Measurements from ENCODE around the gene PAK6. TPM values are rescaled to one million over a fixed set of nuclear protein-coding genes. Genes with fewer than 3 reads are reported as not detected.

PAK6 gene
- total and polyA plus RNA-seq, 2 donors = 0.38 to 1.3 TPM

DNA sequence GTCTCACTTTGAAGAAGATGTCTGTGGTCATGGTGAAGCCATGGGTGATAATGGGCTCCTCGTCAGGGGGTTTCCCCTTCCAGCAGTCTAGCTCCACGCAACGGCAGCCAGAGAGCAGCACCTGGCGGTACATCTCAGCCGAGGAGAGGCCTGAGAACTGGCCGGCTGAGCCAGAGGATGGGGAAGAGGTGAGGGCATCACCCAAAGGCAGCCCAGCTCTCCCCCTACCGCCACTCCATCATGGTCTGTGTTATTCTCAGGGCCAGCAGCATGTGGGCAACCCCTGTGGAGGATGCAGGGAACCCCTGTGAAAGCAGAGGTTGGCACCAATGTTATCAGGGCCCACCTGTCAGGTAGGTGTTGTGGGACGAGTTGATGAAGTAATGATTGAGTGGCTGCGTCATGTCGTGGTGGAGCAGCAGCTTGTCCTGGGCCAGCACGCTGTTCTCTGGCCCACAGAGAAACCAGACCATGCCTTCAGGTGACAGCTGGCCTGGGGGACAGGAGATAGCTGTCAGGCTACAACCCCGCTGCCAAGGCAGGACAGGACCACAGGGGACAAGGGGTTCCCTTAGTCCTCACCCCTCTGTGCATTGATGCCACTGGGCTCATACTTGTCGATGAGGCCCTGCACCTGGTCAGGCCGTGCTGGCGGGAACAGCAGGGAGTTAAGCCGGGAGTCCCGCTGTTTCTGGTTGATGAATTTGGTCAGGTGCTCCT, 59.5 kb downstream of the PAK6 start:
- Histone ChIP-seq H3K4me1 (ENCODE audit: control insufficient read depth in 2 of 2, insufficient read depth in 2 of 2, low read length in 2 of 2) (peaks cover 0 to 3% of the 10 kb centered on the region in 2 donors), H3K9me3 (ENCODE audit: control insufficient read depth in 2 of 2, insufficient read depth in 1 of 2, low read length in 1 of 2) (peaks cover 0 to 8% of the 10 kb centered on the region in 2 donors), H3K4me3 (ENCODE audit: low read length in 2 of 2) (no peak overlapping the region), H3K27me3 (ENCODE audit: control insufficient read depth in 2 of 2, insufficient read depth in 1 of 2, low read length in 1 of 2) (no peaks in the 10 kb centered on the region), H3K27ac (ENCODE audit: low read depth in 1 of 2, low read length in 1 of 2) (no peak overlapping the region), H3K36me3 (ENCODE audit: control insufficient read depth in 2 of 2, insufficient read depth in 2 of 2, low read length in 1 of 2) (peaks cover 41 to 48% of the 10 kb centered on the region in 2 donors)
- DNase-seq (ENCODE audit: low read depth in 6 of 9, low spot score in 9 of 9) = no peak
- WGBS = 96% methylated on average over 17 of the region's 17 CpGs

DNA sequence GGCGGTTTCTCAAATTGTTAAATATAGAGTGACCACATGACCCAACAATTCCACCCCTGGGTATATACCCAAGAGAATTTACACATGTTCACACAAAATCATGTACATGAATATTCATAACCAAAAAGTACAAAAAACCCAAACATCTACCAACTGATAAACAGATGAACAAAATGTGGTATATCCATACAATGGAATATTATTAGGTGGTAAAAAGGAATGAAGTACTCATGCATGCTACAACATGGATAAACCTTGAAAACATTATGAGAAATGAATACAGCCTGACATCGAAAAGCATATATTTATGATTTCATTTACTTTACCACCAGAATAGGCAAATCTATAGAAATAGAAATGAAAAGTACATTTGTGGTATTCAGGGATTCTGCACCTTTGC, 61.5 kb downstream of the PAK6 start:
- Histone ChIP-seq H3K36me3 (ENCODE audit: control insufficient read depth in 2 of 2, insufficient read depth in 2 of 2, low read length in 1 of 2) (peaks cover 37% of the 10 kb centered on the region in 2 donors), H3K4me3 (ENCODE audit: low read length in 2 of 2) (no peak overlapping the region), H3K27ac (ENCODE audit: low read depth in 1 of 2, low read length in 1 of 2) (no peak overlapping the region), H3K4me1 (ENCODE audit: control insufficient read depth in 2 of 2, insufficient read depth in 2 of 2, low read length in 2 of 2) (peaks cover 0 to 5% of the 10 kb centered on the region in 2 donors), H3K27me3 (ENCODE audit: control insufficient read depth in 2 of 2, insufficient read depth in 1 of 2, low read length in 1 of 2) (no peaks in the 10 kb centered on the region), H3K9me3 (ENCODE audit: control insufficient read depth in 2 of 2, insufficient read depth in 1 of 2, low read length in 1 of 2) (peaks cover 0 to 8% of the 10 kb centered on the region in 2 donors)
- DNase-seq (ENCODE audit: low read depth in 6 of 9, low spot score in 9 of 9) = no peak
- WGBS = 98% methylated on average over 2 of the region's 2 CpGs

DNA sequence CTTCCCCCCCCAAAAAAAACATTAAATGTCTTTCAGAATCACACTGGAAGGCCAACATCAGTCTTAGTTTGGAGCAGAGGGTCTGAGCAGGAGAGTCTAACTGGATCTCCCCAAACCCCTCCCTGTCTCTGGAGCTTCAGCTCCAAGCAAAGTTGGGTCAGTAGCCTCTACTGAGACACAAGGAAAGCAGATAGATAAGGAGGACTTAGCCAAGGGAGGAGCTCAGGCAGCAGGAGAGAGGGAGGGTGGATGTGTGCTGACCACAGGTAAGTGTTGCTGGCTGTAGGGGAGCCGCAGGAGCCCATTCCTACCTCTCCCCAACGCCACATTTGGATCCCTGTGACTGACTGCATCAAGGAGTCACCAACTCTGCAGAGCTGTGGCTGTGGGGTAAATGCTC, 61.9 kb downstream of the PAK6 start:
- no peak for DNase-seq (ENCODE audit: low read depth in 6 of 9, low spot score in 9 of 9)
- Histone ChIP-seq H3K27me3 (ENCODE audit: control insufficient read depth in 2 of 2, insufficient read depth in 1 of 2, low read length in 1 of 2) (no peaks in the 10 kb centered on the region), H3K4me1 (ENCODE audit: control insufficient read depth in 2 of 2, insufficient read depth in 2 of 2, low read length in 2 of 2) (peaks cover 0 to 8% of the 10 kb centered on the region in 2 donors), H3K36me3 (ENCODE audit: control insufficient read depth in 2 of 2, insufficient read depth in 2 of 2, low read length in 1 of 2) (peaks cover 37% of the 10 kb centered on the region in 2 donors), H3K9me3 (ENCODE audit: control insufficient read depth in 2 of 2, insufficient read depth in 1 of 2, low read length in 1 of 2) (peaks cover 0 to 8% of the 10 kb centered on the region in 2 donors), H3K4me3 (ENCODE audit: low read length in 2 of 2) (no peak overlapping the region), H3K27ac (ENCODE audit: low read depth in 1 of 2, low read length in 1 of 2) (no peak overlapping the region)
- WGBS = 98% methylated on average over 2 of the region's 2 CpGs

DNA sequence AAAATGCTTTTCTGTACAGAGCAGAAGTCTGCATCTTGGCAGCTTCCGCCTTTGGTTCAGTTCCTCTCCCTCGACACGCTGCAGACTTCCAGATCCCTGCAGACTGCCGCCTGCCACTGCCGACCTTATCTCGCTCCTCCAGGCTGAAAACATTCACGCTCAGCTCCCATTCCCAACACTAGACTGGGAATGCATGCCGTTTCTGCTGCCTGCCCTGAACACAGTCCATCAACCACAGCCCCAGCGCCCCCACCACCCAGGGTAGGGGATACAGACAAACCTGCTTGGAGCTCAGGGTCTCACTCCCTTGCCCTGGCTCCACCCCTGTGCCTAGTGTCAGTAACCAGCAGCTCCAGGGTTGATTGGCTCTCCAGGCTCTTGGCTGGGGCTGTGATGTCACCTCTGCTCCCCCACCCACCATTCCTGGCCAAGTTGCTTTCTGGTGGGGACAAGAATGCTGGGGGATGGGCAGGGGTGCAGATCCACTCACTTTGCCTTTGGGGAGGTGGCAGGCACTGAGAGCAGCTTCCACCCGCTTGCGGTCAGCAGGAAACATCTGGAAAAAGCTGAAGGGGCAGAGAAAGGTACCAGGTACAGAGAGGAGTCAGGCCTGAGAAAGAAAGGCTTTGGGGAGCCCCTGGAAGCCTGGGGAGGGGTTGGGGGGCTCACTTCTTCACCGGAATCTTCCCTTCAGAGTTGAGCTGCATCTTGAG, 62.8 kb downstream of the PAK6 start:
- Histone ChIP-seq H3K36me3 (ENCODE audit: control insufficient read depth in 2 of 2, insufficient read depth in 2 of 2, low read length in 1 of 2) (peaks cover 37% of the 10 kb centered on the region in 2 donors), H3K4me1 (ENCODE audit: control insufficient read depth in 2 of 2, insufficient read depth in 2 of 2, low read length in 2 of 2) (peaks cover 0 to 17% of the 10 kb centered on the region in 2 donors), H3K27ac (ENCODE audit: low read depth in 1 of 2, low read length in 1 of 2) (no peak overlapping the region), H3K27me3 (ENCODE audit: control insufficient read depth in 2 of 2, insufficient read depth in 1 of 2, low read length in 1 of 2) (no peaks in the 10 kb centered on the region), H3K9me3 (ENCODE audit: control insufficient read depth in 2 of 2, insufficient read depth in 1 of 2, low read length in 1 of 2) (peaks cover 0 to 8% of the 10 kb centered on the region in 2 donors), H3K4me3 (ENCODE audit: low read length in 2 of 2) (no peak overlapping the region)
- 86% methylated on average over 12 of the region's 12 CpGs for WGBS
- DNase-seq (ENCODE audit: low read depth in 6 of 9, low spot score in 9 of 9) = no peak

DNA sequence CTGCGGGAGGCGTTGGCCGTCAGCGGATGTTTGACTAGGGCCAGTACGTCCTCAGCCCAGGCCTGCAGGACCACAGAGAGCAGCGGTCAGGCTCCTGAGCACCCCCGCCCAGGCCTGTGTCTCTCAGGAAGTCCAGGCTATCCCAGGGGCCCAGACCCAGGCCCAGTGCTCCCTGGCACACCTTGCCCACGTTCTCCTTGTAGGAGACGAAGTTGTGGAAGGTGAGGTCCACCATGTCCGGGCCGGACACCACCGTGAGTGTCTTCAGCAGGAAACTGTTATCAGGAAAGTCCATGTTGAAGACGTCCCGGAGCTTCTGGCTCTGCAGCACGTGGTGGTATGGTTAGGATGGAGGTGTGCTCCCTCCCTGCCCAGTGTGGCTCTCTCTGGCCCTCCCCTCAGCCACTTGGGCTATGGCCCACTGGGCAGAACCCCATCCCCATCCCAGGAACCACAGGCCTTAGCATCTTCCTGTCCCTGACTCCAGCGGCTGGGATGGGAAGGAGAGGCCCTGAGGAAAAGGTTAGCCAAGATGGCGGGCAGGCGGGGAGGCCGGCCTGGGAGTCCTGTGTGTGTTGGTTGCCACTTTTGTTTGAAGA, 63.5 kb downstream of the PAK6 start:
- Histone ChIP-seq H3K36me3 (ENCODE audit: control insufficient read depth in 2 of 2, insufficient read depth in 2 of 2, low read length in 1 of 2) (peaks cover 37% of the 10 kb centered on the region in 2 donors), H3K27ac (ENCODE audit: low read depth in 1 of 2, low read length in 1 of 2) (no peak overlapping the region), H3K4me3 (ENCODE audit: low read length in 2 of 2) (no peak overlapping the region), H3K27me3 (ENCODE audit: control insufficient read depth in 2 of 2, insufficient read depth in 1 of 2, low read length in 1 of 2) (no peaks in the 10 kb centered on the region), H3K4me1 (ENCODE audit: control insufficient read depth in 2 of 2, insufficient read depth in 2 of 2, low read length in 2 of 2) (peaks cover 0 to 25% of the 10 kb centered on the region in 2 donors), H3K9me3 (ENCODE audit: control insufficient read depth in 2 of 2, insufficient read depth in 1 of 2, low read length in 1 of 2) (peaks cover 0 to 8% of the 10 kb centered on the region in 2 donors)
- 98% methylated on average over 19 of the region's 19 CpGs for WGBS
- no peak for DNase-seq (ENCODE audit: low read depth in 6 of 9, low spot score in 9 of 9)

DNA sequence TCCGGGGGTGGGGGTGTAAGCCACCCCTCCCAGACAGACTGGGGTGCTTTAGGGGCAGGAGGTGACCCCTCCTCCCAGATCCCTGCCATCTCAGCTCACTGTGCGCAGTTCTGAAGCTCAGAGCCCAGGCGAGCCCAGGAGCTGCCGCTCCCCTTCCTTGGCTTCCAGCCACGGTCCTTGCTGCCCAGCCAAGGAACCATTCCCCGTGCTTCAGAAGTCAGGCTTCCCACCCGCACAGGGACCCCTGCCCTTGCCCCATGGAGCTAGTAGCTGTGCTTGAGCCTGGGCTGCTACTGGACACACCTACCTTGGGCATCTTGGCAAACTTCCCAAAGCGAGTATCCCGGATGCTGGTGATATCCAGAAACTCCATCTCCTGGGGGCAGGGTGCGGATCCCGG, 64.1 kb downstream of the PAK6 start:
- no peak for DNase-seq (ENCODE audit: low read depth in 6 of 9, low spot score in 9 of 9)
- no peaks in the 10 kb centered on the region for H3K27me3 ChIP-seq (ENCODE audit: control insufficient read depth in 2 of 2, insufficient read depth in 1 of 2, low read length in 1 of 2)
- peaks cover 0 to 29% of the 10 kb centered on the region in 2 donors for H3K4me1 ChIP-seq (ENCODE audit: control insufficient read depth in 2 of 2, insufficient read depth in 2 of 2, low read length in 2 of 2)
- 84% methylated on average over 11 of the region's 11 CpGs for WGBS
- peaks cover 35 to 36% of the 10 kb centered on the region in 2 donors for H3K36me3 ChIP-seq (ENCODE audit: control insufficient read depth in 2 of 2, insufficient read depth in 2 of 2, low read length in 1 of 2)
- H3K4me3 ChIP-seq (ENCODE audit: low read length in 2 of 2) = no peak overlapping the region
- peaks cover 0 to 8% of the 10 kb centered on the region in 2 donors for H3K9me3 ChIP-seq (ENCODE audit: control insufficient read depth in 2 of 2, insufficient read depth in 1 of 2, low read length in 1 of 2)
- no peak overlapping the region for H3K27ac ChIP-seq (ENCODE audit: low read depth in 1 of 2, low read length in 1 of 2)

DNA sequence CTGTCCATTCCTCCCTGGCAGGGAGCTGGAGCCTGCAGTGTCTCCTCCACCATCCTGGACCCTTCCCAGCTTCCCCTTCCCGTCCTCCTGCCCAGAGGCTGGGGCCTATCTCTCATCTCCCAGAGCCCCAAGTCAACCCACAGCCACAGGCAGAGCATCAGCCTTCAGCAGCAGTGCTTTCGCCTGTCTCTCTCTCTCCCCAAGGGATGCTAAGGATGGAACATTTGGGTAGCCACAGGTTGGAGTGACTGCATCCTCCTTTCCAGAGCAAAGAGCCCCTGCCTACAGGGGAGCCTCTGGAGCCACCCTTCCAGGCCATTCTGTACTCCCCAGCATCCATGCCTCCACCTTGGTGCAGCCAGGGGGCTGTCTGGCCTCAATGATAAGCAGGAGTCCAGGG, 64.7 kb downstream of the PAK6 start:
- Histone ChIP-seq H3K36me3 (ENCODE audit: control insufficient read depth in 2 of 2, insufficient read depth in 2 of 2, low read length in 1 of 2) (peaks cover 29 to 30% of the 10 kb centered on the region in 2 donors), H3K4me1 (ENCODE audit: control insufficient read depth in 2 of 2, insufficient read depth in 2 of 2, low read length in 2 of 2) (peaks cover 2 to 35% of the 10 kb centered on the region in 2 donors), H3K4me3 (ENCODE audit: low read length in 2 of 2) (no peak overlapping the region), H3K9me3 (ENCODE audit: control insufficient read depth in 2 of 2, insufficient read depth in 1 of 2, low read length in 1 of 2) (peaks cover 0 to 8% of the 10 kb centered on the region in 2 donors), H3K27ac (ENCODE audit: low read depth in 1 of 2, low read length in 1 of 2) (no peak overlapping the region), H3K27me3 (ENCODE audit: control insufficient read depth in 2 of 2, insufficient read depth in 1 of 2, low read length in 1 of 2) (no peaks in the 10 kb centered on the region)
- no peak for DNase-seq (ENCODE audit: low read depth in 6 of 9, low spot score in 9 of 9)
- WGBS = 94% methylated on average over 2 of the region's 2 CpGs

DNA sequence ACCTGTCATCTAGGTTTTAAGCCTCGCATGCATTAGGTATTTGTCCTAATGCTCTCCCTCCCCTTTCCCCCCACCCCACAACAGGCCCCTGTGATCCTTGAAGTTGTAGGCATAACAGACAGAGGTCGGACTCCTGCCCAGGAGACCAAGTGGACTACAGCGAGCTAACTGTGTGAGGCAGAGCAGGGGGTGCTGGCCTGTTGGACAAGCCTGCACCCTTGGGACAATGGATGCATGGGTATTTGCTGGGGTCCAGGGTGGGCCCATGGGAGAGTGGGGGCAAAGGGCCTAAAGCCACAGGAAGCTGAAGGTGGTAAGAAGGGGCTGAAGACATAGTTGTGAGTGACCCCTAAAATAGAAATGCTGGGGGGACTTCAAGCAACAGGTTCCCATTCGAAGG, 66.4 kb downstream of the PAK6 start:
- Histone ChIP-seq H3K4me3 (ENCODE audit: low read length in 2 of 2) (no peak overlapping the region), H3K4me1 (ENCODE audit: control insufficient read depth in 2 of 2, insufficient read depth in 2 of 2, low read length in 2 of 2) (peaks cover 6 to 51% of the 10 kb centered on the region in 2 donors), H3K36me3 (ENCODE audit: control insufficient read depth in 2 of 2, insufficient read depth in 2 of 2, low read length in 1 of 2) (peaks cover 23 to 26% of the 10 kb centered on the region in 2 donors), H3K9me3 (ENCODE audit: control insufficient read depth in 2 of 2, insufficient read depth in 1 of 2, low read length in 1 of 2) (peaks cover 0 to 4% of the 10 kb centered on the region in 2 donors), H3K27me3 (ENCODE audit: control insufficient read depth in 2 of 2, insufficient read depth in 1 of 2, low read length in 1 of 2) (no peaks in the 10 kb centered on the region), H3K27ac (ENCODE audit: low read depth in 1 of 2, low read length in 1 of 2) (no peak overlapping the region)
- no peak for DNase-seq (ENCODE audit: low read depth in 6 of 9, low spot score in 9 of 9)
- 96% methylated on average over 4 of the region's 4 CpGs for WGBS

DNA sequence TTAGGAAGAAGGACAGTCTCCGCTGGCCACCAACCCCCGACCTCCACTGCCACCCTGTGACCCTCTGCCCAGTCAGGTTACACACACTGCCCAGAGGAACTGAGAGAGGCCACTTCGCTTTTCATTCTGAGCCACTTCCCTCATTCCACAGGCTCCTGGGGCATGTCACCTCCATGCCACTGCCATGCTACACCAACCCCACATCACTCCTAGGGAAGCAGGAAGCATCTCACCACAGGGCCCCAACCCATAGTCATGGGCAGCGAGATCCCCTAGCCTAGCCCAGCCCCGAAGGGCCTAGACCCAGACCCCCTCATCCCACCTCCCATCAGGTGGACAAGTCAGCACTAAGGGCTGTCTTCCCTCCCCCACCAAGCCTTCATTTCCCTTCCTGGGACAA, 67.5 kb downstream of the PAK6 start:
- H3K9me3 ChIP-seq (ENCODE audit: control insufficient read depth in 2 of 2, insufficient read depth in 1 of 2, low read length in 1 of 2) = no peaks in the 10 kb centered on the region
- peak overlapping the region in 1 of 2 donors; percentile 96 for H3K27ac ChIP-seq (ENCODE audit: low read depth in 1 of 2, low read length in 1 of 2)
- H3K4me1 ChIP-seq (ENCODE audit: control insufficient read depth in 2 of 2, insufficient read depth in 2 of 2, low read length in 2 of 2) = peaks cover 6 to 51% of the 10 kb centered on the region in 2 donors
- 54% methylated on average over 5 of the region's 5 CpGs for WGBS
- peaks cover 0 to 5% of the 10 kb centered on the region in 2 donors for H3K27me3 ChIP-seq (ENCODE audit: control insufficient read depth in 2 of 2, insufficient read depth in 1 of 2, low read length in 1 of 2)
- peak overlapping the region; percentile 52 to 72 for H3K4me3 ChIP-seq (ENCODE audit: low read length in 2 of 2)
- no peak for DNase-seq (ENCODE audit: low read depth in 6 of 9, low spot score in 9 of 9)
- H3K36me3 ChIP-seq (ENCODE audit: control insufficient read depth in 2 of 2, insufficient read depth in 2 of 2, low read length in 1 of 2) = peaks cover 15 to 18% of the 10 kb centered on the region in 2 donors

Measured in thymus (tissue), 11 donors.